GM12873 (cell line): ENCODE results near the gene CTNNA3.

Source experiments
- CTCF ChIP-seq: IDR thresholded peaks from 2 replicates; pipeline ENCODE4 v1.5.1; 2012; ENCODE audit warnings: low read depth, mild to moderate bottlenecking, moderate library complexity, low read length, control low read depth; ENCODE audit not compliant: insufficient read depth; ENCODE audit errors: missing control alignments

CTNNA3 gene

DNA sequence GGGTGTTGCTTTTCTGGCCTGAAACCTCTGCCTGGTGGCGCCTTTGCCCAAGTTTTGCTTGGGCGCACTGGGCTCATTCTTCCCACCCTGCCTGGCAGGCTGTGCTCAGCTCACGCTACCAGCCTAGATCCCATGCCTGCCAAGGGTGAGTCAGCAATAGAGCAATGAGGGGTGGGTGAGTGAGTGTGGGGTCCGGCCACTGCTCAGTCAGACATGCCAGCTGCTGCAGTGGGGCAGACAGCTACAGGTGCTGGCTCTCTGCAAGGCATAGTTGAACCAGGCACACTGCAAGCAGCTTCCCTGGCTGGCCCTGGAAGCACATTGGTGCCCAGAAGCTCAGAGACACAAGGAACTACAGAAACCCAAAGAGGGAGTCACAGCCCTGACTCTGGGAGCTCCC, 1451.0 kb downstream of the CTNNA3 start:
- TF ChIP-seq CTCF = no peak

GRCh38 chr10:66242885-66243284, 1453.1 kb downstream of the CTNNA3 start:
- TF ChIP-seq CTCF = no peak

GRCh38 chr10:66239062-66239461, 1456.9 kb downstream of the CTNNA3 start:
- TF ChIP-seq CTCF = no peak

GRCh38 chr10:66238343-66238742, 1457.7 kb downstream of the CTNNA3 start:
- TF ChIP-seq CTCF = no peak

DNA sequence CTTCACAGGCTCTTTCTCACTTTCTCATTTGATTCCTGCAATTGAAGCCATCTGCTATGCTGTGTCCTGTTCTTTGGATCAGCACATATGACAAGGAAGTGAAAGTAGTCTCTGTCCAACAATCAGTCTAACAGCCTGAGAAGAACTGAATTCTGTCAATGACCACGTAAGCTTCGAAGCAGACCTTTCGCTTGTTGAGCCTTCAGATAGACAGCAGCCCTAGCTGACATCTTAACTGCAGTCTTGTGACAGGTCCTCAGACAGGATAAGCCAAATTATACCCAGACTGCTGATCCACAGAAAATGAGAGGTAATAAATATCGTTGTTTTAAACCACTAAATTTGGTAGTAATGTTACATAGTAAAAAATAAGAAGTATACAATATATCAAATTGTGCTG, 1461.1 kb downstream of the CTNNA3 start:
- no peak for TF ChIP-seq CTCF

DNA sequence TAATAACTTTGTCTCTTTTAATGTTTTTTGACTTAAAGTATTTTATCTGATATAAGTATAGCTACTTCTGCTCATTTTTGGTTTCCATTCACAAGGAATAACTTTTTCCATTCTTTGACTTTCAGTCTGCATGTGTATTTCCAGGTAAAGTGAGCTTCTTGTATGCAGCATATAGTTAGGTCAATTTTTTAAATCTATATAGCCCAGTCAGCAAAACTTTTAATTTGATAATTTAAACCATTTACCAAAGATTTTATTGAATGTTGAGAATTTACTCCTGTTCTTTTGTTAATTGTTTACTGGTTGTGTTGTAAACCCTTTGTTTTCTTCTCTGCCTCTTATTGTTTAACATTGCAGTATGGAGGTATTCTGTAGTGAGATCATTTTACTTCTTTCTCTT, 1467.1 kb downstream of the CTNNA3 start:
- TF ChIP-seq CTCF = no peak

GRCh38 chr10:66223656-66224055, 1472.3 kb downstream of the CTNNA3 start:
- no peak for TF ChIP-seq CTCF

GRCh38 chr10:66222462-66223046, 1473.4 kb downstream of the CTNNA3 start:
- no peak for TF ChIP-seq CTCF
